A673 (cell line): ENCODE results near the gene KAZN.

Experiments
- CTCF ChIP-seq: fragments of 300-800, 200-600 bp; sonication (generic); conservative IDR thresholded peaks from 2 replicates; pipeline ENCODE4 v1.5.1; 2017; ENCODE audit warnings: low read depth, mild to moderate bottlenecking, antibody characterized with exemption, low read length, moderate library complexity, mixed read lengths
- EZH2 ChIP-seq: fragments of 200-600 bp; sonication (generic); IDR thresholded peaks from 2 replicates; pipeline ENCODE4 v1.6.1; 2017; ENCODE audit warnings: borderline replicate concordance, low read depth, mild to moderate bottlenecking, mixed read lengths, antibody characterized with exemption, low read length; ENCODE audit not compliant: poor library complexity, severe bottlenecking

GRCh38 chr1:14939527-14940284 lies 341.2 kb downstream of the KAZN start:
- TF ChIP-seq EZH2 (no peak), CTCF (no peak)
